ENCODE results near the gene UTY. TPM values are rescaled to one million over a fixed set of nuclear protein-coding genes. Genes with fewer than 3 reads are reported as not detected.

UTY gene
- total RNA-seq, 1 donor from 2014 or later: 31.9 TPM

DNA sequence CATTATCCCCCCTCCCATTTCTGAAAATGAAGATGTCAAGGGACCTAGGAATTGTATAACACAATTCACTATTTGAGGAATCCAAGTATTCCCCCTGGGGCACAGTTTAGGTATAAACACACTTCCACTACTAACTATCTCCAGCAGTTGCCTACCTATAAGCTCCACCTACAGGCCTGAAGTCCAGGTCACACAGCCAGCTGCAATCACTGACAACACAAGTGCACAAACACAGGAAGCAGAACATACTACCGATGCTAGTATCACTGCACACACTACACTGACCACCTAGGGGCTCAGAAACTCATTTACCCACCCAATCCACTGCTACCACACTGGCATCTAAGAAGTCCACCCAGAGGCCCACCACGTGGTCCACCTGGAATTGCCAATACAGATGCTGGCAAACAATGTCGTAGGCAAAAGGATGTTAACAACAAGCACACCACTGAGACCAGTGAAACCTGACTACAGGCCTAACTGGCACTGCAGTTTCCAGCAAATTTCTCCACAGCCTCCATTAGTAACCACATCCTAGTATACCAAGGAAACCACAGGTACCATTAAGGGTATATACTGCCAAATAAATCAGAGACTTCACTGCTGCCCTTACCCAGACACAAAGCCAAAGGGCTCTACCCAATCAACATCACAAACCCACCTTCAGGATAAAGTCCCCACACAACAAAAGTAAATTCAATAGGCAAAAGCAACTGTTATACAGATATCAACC, 47.4 kb downstream of the UTY start:
- DNase-seq: no peak
- Histone ChIP-seq H3K27ac (no peak overlapping the region), H3K4me1 (no peaks in the 10 kb centered on the region), H3K27me3 (no peaks in the 10 kb centered on the region), H3K36me3 (no peaks in the 10 kb centered on the region), H3K9me3 (peaks cover 9% of the 10 kb centered on the region), H3K4me3 (no peak overlapping the region)
- intact Hi-C loops (cut with DNase I): no loop called here
- ATAC-seq: no peak
- TF ChIP-seq, protein P1, sequence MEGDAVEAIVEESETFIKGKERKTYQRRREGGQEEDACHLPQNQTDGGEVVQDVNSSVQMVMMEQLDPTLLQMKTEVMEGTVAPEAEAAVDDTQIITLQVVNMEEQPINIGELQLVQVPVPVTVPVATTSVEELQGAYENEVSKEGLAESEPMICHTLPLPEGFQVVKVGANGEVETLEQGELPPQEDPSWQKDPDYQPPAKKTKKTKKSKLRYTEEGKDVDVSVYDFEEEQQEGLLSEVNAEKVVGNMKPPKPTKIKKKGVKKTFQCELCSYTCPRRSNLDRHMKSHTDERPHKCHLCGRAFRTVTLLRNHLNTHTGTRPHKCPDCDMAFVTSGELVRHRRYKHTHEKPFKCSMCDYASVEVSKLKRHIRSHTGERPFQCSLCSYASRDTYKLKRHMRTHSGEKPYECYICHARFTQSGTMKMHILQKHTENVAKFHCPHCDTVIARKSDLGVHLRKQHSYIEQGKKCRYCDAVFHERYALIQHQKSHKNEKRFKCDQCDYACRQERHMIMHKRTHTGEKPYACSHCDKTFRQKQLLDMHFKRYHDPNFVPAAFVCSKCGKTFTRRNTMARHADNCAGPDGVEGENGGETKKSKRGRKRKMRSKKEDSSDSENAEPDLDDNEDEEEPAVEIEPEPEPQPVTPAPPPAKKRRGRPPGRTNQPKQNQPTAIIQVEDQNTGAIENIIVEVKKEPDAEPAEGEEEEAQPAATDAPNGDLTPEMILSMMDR (IDR thresholded peaks at IDR 0.05): no peak

DNA sequence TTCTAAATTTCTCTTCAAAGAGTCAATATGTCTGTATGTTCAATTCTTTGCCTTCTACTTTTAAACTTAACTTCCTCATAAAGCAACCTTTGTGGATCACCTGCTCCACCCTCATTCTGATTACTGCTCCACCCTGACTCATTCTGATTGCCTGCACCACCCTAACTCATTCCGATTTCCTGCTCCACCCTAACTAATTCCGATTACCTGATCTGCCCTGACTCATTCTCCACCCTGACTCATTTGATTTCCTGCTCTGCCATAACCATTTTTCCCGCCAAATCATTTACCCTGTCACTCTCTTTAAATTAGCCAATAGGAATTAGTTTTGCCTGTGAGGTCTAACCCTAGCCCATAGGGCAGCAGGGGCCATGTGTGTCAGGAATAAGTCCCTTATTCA, 50.3 kb downstream of the UTY start:
- H3K36me3 ChIP-seq: no peaks in the 10 kb centered on the region
- DNase-seq (no peak), ATAC-seq (no peak)
- no peaks in the 10 kb centered on the region for H3K27me3 ChIP-seq
- H3K4me3 ChIP-seq: no peak overlapping the region
- H3K27ac ChIP-seq: no peak overlapping the region
- H3K4me1 ChIP-seq: no peaks in the 10 kb centered on the region
- intact Hi-C loops (cut with DNase I): no loop called here
- H3K9me3 ChIP-seq: peaks cover 9% of the 10 kb centered on the region
- TF ChIP-seq, protein P1 (IDR thresholded peaks at IDR 0.05): no peak

DNA sequence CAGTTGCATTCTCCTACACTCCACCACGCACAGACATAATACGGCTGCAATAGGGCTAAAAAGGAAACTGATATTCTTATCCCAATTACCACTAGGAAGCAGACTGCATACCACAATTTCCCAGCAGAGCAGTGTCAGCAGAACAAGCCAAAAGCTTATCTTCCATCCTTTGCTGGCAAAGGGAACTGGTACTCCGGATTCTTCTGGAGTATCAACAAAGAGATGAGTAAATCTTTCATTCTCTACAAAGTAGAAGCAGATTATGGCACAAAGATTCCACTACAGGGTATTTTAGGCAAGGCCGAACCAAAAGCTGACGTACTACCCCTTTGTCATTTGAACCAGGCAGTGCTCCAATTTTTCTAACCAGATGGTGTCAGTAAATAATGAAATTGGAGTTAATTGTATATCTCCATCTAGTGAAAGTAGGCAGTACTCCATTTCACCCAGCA, 56.5 kb downstream of the UTY start:
- Histone ChIP-seq H3K36me3 (no peaks in the 10 kb centered on the region), H3K4me1 (no peaks in the 10 kb centered on the region), H3K9me3 (no peaks in the 10 kb centered on the region), H3K4me3 (no peak overlapping the region), H3K27me3 (no peaks in the 10 kb centered on the region), H3K27ac (no peak overlapping the region)
- TF ChIP-seq, protein P1 (IDR thresholded peaks at IDR 0.05): no peak
- ATAC-seq (no peak), DNase-seq (no peak)
- intact Hi-C loops (cut with DNase I): no loop called here

DNA sequence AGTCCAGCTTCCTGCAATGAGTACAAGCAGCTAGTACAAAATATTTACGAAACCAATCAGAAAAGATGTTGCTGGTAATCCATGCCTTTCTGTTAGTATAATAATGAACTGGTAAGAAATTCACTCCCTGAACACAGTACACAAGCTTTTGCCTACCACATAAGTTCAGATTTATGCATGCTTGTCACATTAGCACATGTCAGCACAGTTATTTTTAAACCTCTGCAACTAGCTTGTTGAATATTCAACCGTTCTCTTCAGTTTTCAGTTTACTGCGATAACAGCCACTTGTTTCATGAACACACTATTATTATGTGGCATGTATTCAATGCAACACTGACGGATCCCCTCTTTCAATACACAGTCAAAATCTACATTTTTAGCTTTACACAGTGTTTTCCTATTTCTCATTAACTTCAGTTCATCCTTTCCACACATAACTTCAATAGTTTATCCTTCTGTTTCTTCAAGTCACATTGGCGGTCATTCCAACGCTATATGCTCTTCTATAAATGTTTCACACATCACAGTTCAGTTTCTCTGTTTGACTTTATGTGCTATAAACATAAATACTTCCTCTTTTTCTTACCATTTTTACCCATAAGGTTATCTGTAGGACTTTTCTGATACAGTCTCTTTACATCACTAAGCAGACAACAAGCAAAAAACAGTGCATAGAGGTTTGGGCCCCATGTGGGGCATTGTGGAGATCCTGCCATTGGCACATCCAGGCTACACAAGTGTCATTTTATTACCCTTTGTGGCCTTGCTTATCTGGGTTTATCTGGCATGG, 62.8 kb downstream of the UTY start:
- no peak for ATAC-seq
- intact Hi-C loops (cut with DNase I): no loop called here

DNA sequence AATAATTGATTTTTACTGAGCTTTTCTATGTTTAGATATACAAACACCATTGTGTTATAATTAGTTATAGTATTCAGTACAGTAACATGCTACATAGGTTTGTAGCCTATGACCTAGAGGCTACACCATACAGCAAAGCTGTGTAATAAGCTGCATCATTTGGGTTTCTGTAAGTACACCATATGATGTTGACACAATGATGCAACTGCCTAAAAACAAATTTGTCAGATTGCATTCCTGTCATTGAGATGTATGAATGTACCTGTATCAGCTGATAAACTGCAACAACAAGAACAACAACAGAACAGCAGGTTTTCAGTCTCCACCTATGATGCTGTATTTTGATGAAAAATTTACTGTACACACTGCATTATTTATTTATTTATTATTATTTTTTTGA, 64.3 kb downstream of the UTY start:
- no peak overlapping the region for H3K27ac ChIP-seq
- peaks cover 4% of the 10 kb centered on the region for H3K4me1 ChIP-seq
- TF ChIP-seq, protein P1 (IDR thresholded peaks at IDR 0.05): no peak
- no peaks in the 10 kb centered on the region for H3K27me3 ChIP-seq
- DNase-seq (no peak), ATAC-seq (no peak)
- no peaks in the 10 kb centered on the region for H3K9me3 ChIP-seq
- intact Hi-C loops (cut with DNase I): no loop called here
- H3K4me3 ChIP-seq: no peak overlapping the region
- H3K36me3 ChIP-seq: peaks cover 2% of the 10 kb centered on the region

More for the DNA sequence above, 62.8 kb downstream of the UTY start:
- no peak for DNase-seq
- no peak overlapping the region for H3K4me3 ChIP-seq
- H3K9me3 ChIP-seq: no peaks in the 10 kb centered on the region
- TF ChIP-seq, protein P1 (IDR thresholded peaks at IDR 0.05): no peak
- no peaks in the 10 kb centered on the region for H3K36me3 ChIP-seq
- H3K27me3 ChIP-seq: no peaks in the 10 kb centered on the region
- peaks cover 4% of the 10 kb centered on the region for H3K4me1 ChIP-seq
- no peak overlapping the region for H3K27ac ChIP-seq

All from upper lobe of right lung (tissue), 1 donor.